HG03280 (cell line): Measurements from ENCODE around the gene TEX2.

ENCODE experiments used
- ATAC-seq: cut with Tn5 transposase; IDR thresholded peaks from one replicate; pipeline ENCODE4 v1.9.1; 2021; ENCODE audit warnings: mild to moderate bottlenecking, moderate library complexity; ENCODE audit not compliant: unreplicated experiment

Gene TEX2

GRCh38 chr17:64270885-64271284, 7.8 kb upstream of the TEX2 start:
- no peak for ATAC-seq

- ATAC-seq = no peak
Observed at GRCh38 chr17:64269687-64270649, 6.9 kb upstream of the TEX2 start.

DNA sequence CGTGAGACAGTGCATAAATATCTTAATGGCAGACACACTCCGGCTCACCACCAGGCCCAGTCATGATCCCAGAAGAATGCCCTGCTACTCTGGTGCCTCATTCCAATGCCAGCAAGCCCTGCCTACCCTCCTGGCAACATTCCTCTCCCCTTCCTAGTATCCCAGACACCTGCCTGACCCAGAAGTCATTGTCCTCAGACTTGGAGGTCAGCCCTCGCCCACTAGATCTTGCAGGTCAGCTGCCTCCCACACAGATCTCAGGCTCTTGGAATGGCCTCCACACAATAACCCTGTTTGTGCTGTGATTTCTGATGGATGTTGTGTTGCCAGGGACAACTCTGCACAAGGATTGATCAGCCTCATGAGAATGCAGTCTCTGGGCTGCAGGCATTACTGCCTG, 1.8 kb upstream of the TEX2 start:
- ATAC-seq = no peak

DNA sequence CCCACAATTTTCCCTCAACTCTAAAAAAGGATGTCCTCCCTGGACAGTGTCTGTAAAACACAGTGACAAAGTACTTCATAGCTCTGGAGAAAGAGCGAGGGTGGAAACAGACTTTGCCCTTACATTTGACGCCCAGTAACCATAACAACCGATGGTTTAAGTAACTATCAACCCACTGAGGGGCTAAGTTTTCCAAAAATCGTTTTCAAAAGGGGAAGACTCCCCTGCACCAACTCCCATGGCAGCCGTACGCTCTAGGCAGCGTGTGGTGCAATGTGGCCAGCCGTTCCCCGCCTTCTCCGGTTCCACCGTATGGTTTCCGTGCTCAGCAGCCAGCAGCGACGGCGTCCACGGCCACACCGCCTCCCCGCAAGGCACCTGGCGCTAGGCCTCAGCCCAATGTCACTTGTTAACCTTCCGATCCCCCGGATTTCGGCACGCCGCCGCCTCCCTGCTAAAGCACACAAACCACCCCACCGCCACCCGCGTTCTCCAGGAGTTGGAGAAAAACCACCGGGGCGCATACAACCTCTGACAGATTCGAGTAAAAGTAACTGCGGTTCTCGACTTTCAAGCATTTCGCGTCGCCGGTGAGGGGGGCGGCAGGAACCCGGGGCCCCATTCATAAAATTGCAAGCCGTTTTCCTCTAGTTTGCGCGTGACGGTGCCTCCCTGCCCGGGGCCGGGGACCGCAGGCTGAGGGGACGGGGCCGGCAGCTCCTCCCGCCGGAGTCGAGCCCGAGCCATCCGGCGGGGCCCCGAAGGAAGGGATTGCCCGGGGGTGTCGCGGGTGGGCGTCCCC, 661 bp downstream of the TEX2 start:
- peak; percentile 33 for ATAC-seq

DNA sequence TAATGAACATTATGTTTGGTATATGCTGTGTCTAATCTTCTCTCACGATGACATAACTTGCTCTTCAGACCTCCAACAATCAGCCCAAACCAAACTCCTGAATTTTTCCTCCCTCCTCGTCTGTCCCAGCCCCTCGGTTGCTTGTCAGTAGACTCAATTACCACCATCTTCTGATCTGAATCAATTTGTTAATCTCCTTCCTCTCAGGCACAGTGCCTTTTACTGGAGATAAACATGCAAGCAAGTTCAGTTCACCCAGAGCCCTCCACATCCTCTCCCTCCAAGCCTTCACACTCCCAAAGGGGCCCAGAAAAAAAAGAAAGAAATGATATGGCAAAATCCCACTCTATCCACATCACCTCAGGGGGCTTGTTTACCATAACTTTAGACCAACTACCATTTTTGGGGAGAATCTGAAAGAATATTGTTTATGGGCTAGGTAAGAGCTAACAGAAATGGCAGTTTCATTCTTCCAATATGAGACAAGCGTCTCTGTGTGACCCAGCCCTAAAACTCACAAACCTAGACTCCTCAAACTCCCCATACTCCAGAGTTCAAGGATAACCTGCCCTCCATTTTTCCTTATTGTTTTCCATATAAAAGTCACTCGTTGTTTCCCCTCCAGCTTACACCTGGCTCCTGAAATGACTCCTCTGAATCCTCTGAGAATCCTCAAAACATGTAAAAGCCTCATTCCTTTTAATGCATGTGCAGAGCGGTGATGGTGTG, 1.5 kb downstream of the TEX2 start:
- ATAC-seq = no peak

- no peak for ATAC-seq
Observed at GRCh38 chr17:64260886-64261285, 2.2 kb downstream of the TEX2 start.

DNA sequence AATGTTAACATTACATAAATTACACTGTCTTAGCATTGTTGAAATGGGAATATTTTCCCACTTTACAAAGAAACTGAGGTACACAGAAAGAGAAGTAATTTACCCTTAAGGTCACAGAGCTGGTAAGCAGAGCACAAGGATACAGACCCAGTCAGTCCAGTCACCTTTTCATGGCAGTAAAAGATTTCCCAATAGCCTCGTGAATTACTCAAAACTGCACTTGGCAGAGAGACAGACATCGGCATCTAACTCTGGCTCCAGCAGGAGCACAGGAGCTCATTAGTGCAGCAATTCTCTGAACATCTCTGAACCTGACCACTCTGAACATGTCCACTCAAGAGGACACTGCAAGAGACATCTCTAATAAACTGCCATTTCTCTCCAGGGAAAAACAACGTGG, 3.1 kb downstream of the TEX2 start:
- no peak for ATAC-seq

- ATAC-seq = no peak
Observed at GRCh38 chr17:64259426-64259825, 3.6 kb downstream of the TEX2 start.

DNA sequence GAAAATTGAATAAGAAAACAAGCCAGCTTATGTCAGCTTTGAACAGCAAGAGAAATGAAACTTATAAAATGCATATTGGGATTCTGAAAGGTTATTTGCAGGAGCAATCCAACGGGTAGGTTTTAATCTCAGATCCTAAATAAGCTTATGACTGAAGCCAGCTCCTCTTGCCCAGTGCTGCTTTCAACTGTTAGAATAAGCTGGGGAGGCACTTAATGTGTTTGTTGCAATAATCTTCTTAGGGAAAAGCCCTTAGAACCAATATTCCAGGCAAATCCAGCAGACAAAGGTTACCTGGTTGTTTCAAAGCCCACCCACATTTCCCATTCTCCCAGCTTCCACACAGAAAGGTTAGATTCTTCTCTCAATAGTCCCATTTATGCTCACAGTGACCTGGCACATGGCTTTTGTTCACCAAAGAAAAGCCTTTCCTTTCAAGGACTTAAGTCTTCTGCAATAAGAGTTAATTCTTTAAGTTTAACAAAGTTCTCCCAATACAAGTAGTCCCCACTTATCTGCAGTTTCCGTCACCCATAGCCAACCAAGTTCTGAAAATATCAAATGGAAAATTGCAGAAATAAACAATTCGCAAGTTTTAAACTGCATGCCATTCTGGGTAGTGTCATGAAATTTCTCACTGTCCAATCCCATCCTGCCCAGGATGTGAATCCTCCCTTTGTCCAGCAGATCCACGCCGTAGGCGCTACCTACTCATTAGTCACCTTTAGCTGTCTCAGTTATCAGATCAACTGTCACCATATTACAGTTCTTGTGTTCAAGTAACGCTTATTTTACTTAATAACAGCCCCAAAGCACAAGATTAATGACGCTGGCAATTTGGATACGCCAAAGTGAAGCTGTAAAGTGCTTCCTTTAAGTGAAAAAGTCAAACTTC, 5.9 kb downstream of the TEX2 start:
- ATAC-seq = no peak

DNA sequence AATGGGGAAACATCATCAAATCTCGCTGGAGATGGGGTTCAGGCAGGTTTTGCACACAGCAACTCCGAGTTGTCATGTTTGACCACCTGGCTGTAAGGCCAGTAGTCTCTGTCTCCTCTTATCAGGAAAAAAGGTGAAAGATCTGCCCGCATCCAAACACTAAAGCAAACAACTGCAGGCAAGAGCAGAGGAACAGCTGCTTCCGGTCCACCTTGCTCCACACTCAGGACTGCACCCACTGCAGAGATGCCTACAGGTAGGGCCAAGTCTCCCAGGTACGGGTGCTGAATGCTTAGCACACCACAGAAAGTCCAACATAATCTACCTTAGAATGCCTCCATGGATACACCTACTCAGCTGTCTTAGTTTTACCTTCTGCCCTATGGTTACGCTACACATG, 7.3 kb downstream of the TEX2 start:
- ATAC-seq = no peak

- no peak for ATAC-seq
Observed at GRCh38 chr17:64254755-64255154, 8.3 kb downstream of the TEX2 start.

GRCh38 chr17:64253470-64253869, 9.6 kb downstream of the TEX2 start:
- no peak for ATAC-seq

- ATAC-seq = no peak
Observed at GRCh38 chr17:64252831-64253230, 10.2 kb downstream of the TEX2 start.

- ATAC-seq = no peak
Observed at GRCh38 chr17:64250233-64250835, 12.7 kb downstream of the TEX2 start.

- ATAC-seq = no peak
Observed at GRCh38 chr17:64247836-64248235, 15.2 kb downstream of the TEX2 start.

- ATAC-seq = no peak
Observed at GRCh38 chr17:64245218-64246145, 17.6 kb downstream of the TEX2 start.

DNA sequence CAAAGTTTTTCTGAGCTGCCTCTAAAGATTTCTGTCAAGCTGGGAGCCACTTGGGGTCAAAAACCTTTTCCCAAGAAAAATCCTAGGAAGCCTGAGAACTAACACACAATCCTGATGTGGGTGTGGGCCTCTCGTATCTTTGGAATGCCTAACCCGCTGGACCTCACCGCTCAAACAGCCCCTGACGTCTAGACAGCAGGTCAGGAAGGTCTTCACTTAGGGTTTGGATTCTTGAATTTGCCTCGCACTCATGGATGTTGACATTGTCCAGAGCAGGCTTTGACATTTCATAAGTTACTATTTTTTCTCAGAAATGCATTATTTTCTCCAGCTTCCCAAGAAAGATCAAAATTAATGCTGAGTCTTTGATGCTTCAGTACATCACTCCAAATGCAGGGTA, 18.9 kb downstream of the TEX2 start:
- ATAC-seq = no peak

GRCh38 chr17:64243340-64243739, 19.7 kb downstream of the TEX2 start:
- no peak for ATAC-seq

GRCh38 chr17:64242633-64243032, 20.4 kb downstream of the TEX2 start:
- no peak for ATAC-seq
